H1 (cell line): ENCODE measurements around the gene ZNF334. TPM values are rescaled to one million over a fixed set of nuclear protein-coding genes. Genes with fewer than 3 reads are reported as not detected.

Experiments
- CTCF ChIA-PET: fragments of 300-600 bp; sonication (Branson Sonifier 250); formaldehyde crosslinking; loops from one replicate; lab custom pipeline; 2021; ENCODE audit not compliant: partially characterized antibody; lab: Charles Lee
- POLR2A ChIA-PET: fragments of 300-600 bp; sonication (Branson Sonifier 250); formaldehyde crosslinking; loops from one replicate; lab custom pipeline; 2021; ENCODE audit warnings: inconsistent platforms; ENCODE audit not compliant: partially characterized antibody; lab: Charles Lee
- DNase-seq, 2 experiments: peaks; one replicate each; pipeline versions ENCODE4 v3.0.0 to v3.0.0-alpha.2; 2010 to 2022; ENCODE audit warnings: low spot score in 2 of 2, low read depth in 1 of 2, mixed read lengths in 1 of 2
- FAIRE-seq: peaks from 2 replicates; lab custom pipeline; 2011; peaks lifted over from hg19 to GRCh38; lab: Jason Lieb, UNC
- H2AFZ ChIP-seq: 2 replicates; pipeline ENCODE4 v1.8.1; 2012; ENCODE audit warnings: low read length, inconsistent platforms
- H2AK5ac ChIP-seq: 2 replicates; pipeline ENCODE4 v1.6.1; 2013; ENCODE audit warnings: low read depth, low read length
- H2BK120ac ChIP-seq: replicated peaks from 2 replicates; pipeline ENCODE3; 2013; ENCODE audit warnings: low read depth, low read length, inconsistent platforms
- H2BK12ac ChIP-seq: 2 replicates; pipeline ENCODE4 v1.6.1; 2013; ENCODE audit warnings: low read depth, low read length
- H2BK15ac ChIP-seq: 2 replicates; pipeline ENCODE4 v1.6.1; 2013; ENCODE audit warnings: low read length
- H2BK20ac ChIP-seq: 2 replicates; pipeline ENCODE4 v1.6.1; 2013; ENCODE audit warnings: low read length
- H2BK5ac ChIP-seq: 2 replicates; pipeline ENCODE4 v1.6.1; 2013; ENCODE audit warnings: low read depth, low read length
- H3K14ac ChIP-seq: 2 replicates; pipeline ENCODE4 v1.6.1; 2013; ENCODE audit warnings: inconsistent platforms; ENCODE audit not compliant: insufficient read length
- H3K18ac ChIP-seq: 2 replicates; pipeline ENCODE4 v1.6.1; 2013; ENCODE audit warnings: low read length; ENCODE audit errors: extremely low read depth
- H3K23ac ChIP-seq: 2 replicates; pipeline ENCODE4 v1.6.1; 2013; ENCODE audit warnings: inconsistent platforms; ENCODE audit not compliant: insufficient read length
- H3K23me2 ChIP-seq: 2 replicates; pipeline ENCODE4 v1.6.1; 2013; ENCODE audit warnings: low read depth, low read length
- H3K27ac ChIP-seq: 2 replicates; pipeline ENCODE4 v1.6.1; 2011; ENCODE audit warnings: low read depth, low read length, inconsistent platforms
- H3K27me3 ChIP-seq, 4 experiments: replicated peaks in 1 of 4; 1 replicate in 1 of 4; 2 replicates in 3 of 4; pipeline versions ENCODE4 v1.6.1 to v1.8.1; 2011 to 2013; ENCODE audit warnings: low read length in 3 of 4, mild to moderate bottlenecking in 3 of 4, inconsistent platforms in 2 of 4, mixed read lengths in 2 of 4, moderate library complexity in 1 of 4; ENCODE audit not compliant: control insufficient read depth in 3 of 4, insufficient read depth in 3 of 4; ENCODE audit errors: extremely low read depth in 1 of 4
- H3K36me3 ChIP-seq, 4 experiments: 2 replicates each; pipeline versions ENCODE4 v1.6.1 to v1.8.1; 2011 to 2013; ENCODE audit warnings: mild to moderate bottlenecking in 4 of 4, low read length in 3 of 4, moderate library complexity in 2 of 4, control low read depth in 1 of 4, inconsistent platforms in 1 of 4; ENCODE audit not compliant: insufficient read depth in 4 of 4, control insufficient read depth in 2 of 4
- H3K4ac ChIP-seq: replicated peaks from 2 replicates; pipeline ENCODE3; 2013; ENCODE audit warnings: low read length, low read depth, mixed read lengths, inconsistent platforms; ENCODE audit not compliant: insufficient read length
- H3K4me1 ChIP-seq, 4 experiments: replicated peaks in 1 of 4; 1 replicate in 1 of 4; 2 replicates in 3 of 4; pipeline versions ENCODE4 v1.6.1 to v1.8.1; 2011 to 2013; ENCODE audit warnings: low read length in 3 of 4, inconsistent platforms in 2 of 4, mixed read lengths in 1 of 4; ENCODE audit not compliant: insufficient read depth in 4 of 4, control insufficient read depth in 3 of 4
- H3K4me2 ChIP-seq, 2 experiments: 2 replicates each; pipeline versions ENCODE4 v1.6.1 to v1.8.1; 2011 to 2013; ENCODE audit warnings: low read depth in 2 of 2, low read length in 2 of 2, control low read depth in 1 of 2, inconsistent platforms in 1 of 2, mild to moderate bottlenecking in 1 of 2; ENCODE audit not compliant: insufficient read depth in 1 of 2
- H3K4me3 ChIP-seq, 4 experiments: fragments of 200-600, 300-600 bp in 1 of 4; sonication (generic), shearing (Covaris generic), sonication (Bioruptor Twin) in 1 of 4; 2 replicates each; pipeline versions ENCODE4 v1.5.1 to v1.8.1; 2011 to 2016; ENCODE audit warnings: low read length in 4 of 4, low read depth in 3 of 4, control low read depth in 2 of 4, inconsistent platforms in 2 of 4, mild to moderate bottlenecking in 2 of 4, mixed read lengths in 1 of 4, moderate library complexity in 1 of 4; ENCODE audit not compliant: insufficient read depth in 2 of 4; ENCODE audit errors: extremely low read depth in 1 of 4
- H3K56ac ChIP-seq: replicated peaks from 2 replicates; pipeline ENCODE3; 2013; ENCODE audit warnings: low read depth, mild to moderate bottlenecking, mixed read lengths, low read length, inconsistent platforms; ENCODE audit not compliant: insufficient read length
- H3K79me1 ChIP-seq: 2 replicates; pipeline ENCODE4 v1.6.1; 2013; ENCODE audit warnings: low read depth, low read length, control low read depth
- H3K79me2 ChIP-seq, 2 experiments: 2 replicates each; pipeline versions ENCODE4 v1.6.1 to v1.8.1; 2012 to 2013; ENCODE audit warnings: low read length in 2 of 2, mild to moderate bottlenecking in 2 of 2, inconsistent platforms in 1 of 2; ENCODE audit not compliant: insufficient read depth in 2 of 2, control insufficient read depth in 1 of 2
- H3K9ac ChIP-seq, 4 experiments: replicated peaks in 1 of 4; 1 replicate in 1 of 4; 2 replicates in 3 of 4; pipeline versions ENCODE4 v1.6.1 to v1.8.1; 2011 to 2013; ENCODE audit warnings: low read depth in 3 of 4, low read length in 3 of 4, control low read depth in 2 of 4, mild to moderate bottlenecking in 2 of 4, moderate library complexity in 2 of 4, inconsistent platforms in 1 of 4; ENCODE audit errors: extremely low read depth in 1 of 4
- H3K9me3 ChIP-seq, 2 experiments: 2 replicates each; pipeline versions ENCODE4 v1.6.1 to v1.8.1; 2012 to 2013; ENCODE audit warnings: mild to moderate bottlenecking in 2 of 2, moderate library complexity in 2 of 2, control low read depth in 1 of 2, inconsistent platforms in 1 of 2, low read depth in 1 of 2, low read length in 1 of 2, mixed read lengths in 1 of 2; ENCODE audit not compliant: insufficient read depth in 2 of 2
- H4K20me1 ChIP-seq, 2 experiments: replicated peaks in 1 of 2; 2 replicates each; pipeline versions ENCODE3 to v1.8.1; 2011 to 2013; ENCODE audit warnings: inconsistent platforms in 2 of 2, low read length in 2 of 2, mild to moderate bottlenecking in 1 of 2; ENCODE audit not compliant: insufficient read depth in 2 of 2, control insufficient read depth in 1 of 2
- H4K5ac ChIP-seq: 2 replicates; pipeline ENCODE4 v1.6.1; 2013; ENCODE audit warnings: low read length, low read depth, mixed read lengths, inconsistent platforms; ENCODE audit not compliant: insufficient read length
- H4K8ac ChIP-seq: 2 replicates; pipeline ENCODE4 v1.8.0; 2013; ENCODE audit warnings: mild to moderate bottlenecking, moderate library complexity, low read length, inconsistent platforms; ENCODE audit not compliant: insufficient read depth; ENCODE audit errors: extremely low read depth
- H4K91ac ChIP-seq: replicated peaks from 2 replicates; pipeline ENCODE3; 2013; ENCODE audit warnings: low read length, mixed read lengths, inconsistent platforms; ENCODE audit not compliant: insufficient read length
- E2F6 ChIP-seq: IDR thresholded peaks from 2 replicates; pipeline ENCODE4 v1.6.1; 2012; ENCODE audit warnings: inconsistent platforms
- KDM5A ChIP-seq: fragments of 200-600 bp; IDR thresholded peaks from 2 replicates; pipeline ENCODE4 v1.7.1; 2012; ENCODE audit warnings: mild to moderate bottlenecking, low read length, inconsistent platforms, mixed read lengths
- POLR2A ChIP-seq, 2 experiments: IDR thresholded peaks; 1 replicate in 1 of 2; 2 replicates in 1 of 2; pipeline ENCODE4 v1.6.1; 2011; ENCODE audit warnings: low read depth in 2 of 2, low read length in 2 of 2, mild to moderate bottlenecking in 2 of 2; ENCODE audit errors: control extremely low read depth in 1 of 2
- POLR2AphosphoS5 ChIP-seq: IDR thresholded peaks from 2 replicates; pipeline ENCODE4 v1.6.1; 2011; ENCODE audit warnings: low read depth, low read length
- RFX5 ChIP-seq: IDR thresholded peaks from 2 replicates; pipeline ENCODE4 v1.6.1; 2011; ENCODE audit warnings: low read depth, low read length, improper control_type of control experiment, borderline replicate concordance
- RNF2 ChIP-seq: fragments of 200-900, 300-1000 bp; sonication (generic); IDR thresholded peaks from 2 replicates; pipeline ENCODE4 v1.7.1; 2016; ENCODE audit warnings: borderline replicate concordance, low read depth, mild to moderate bottlenecking, antibody characterized with exemption, low read length; ENCODE audit not compliant: poor library complexity, severe bottlenecking; ENCODE audit errors: missing control alignments
- SIN3A ChIP-seq, 2 experiments: IDR thresholded peaks in 1 of 2; conservative IDR thresholded peaks in 1 of 2; 2 replicates each; pipeline ENCODE4 v1.6.1; 2011 to 2012; ENCODE audit warnings: low read length in 2 of 2, improper control_type of control experiment in 1 of 2, low read depth in 1 of 2, mild to moderate bottlenecking in 1 of 2
- SP1 ChIP-seq: IDR thresholded peaks from 2 replicates; pipeline ENCODE4 v1.6.1; 2011; ENCODE audit warnings: low read depth, low read length
- SP4 ChIP-seq: IDR thresholded peaks from 2 replicates; pipeline ENCODE4 v1.6.1; 2012; ENCODE audit warnings: low read length, inconsistent platforms
- SRF ChIP-seq: IDR thresholded peaks from 2 replicates; pipeline ENCODE4 v1.6.1; 2011; ENCODE audit warnings: mild to moderate bottlenecking, low read depth, low read length, moderate library complexity
- TAF1 ChIP-seq: IDR thresholded peaks from 2 replicates; pipeline ENCODE4 v1.6.1; 2011; ENCODE audit warnings: mild to moderate bottlenecking, low read depth, low read length
- TBP ChIP-seq: IDR thresholded peaks from 2 replicates; pipeline ENCODE4 v1.6.1; 2011; ENCODE audit warnings: low read depth, low read length, improper control_type of control experiment
- WGBS, 2 experiments: shearing (Covaris generic) in 1 of 2; methylation state at CpG; one replicate each; pipeline versions ENCODE4 v1.1.6 to v1.1.7; 2013 to 2015; ENCODE audit warnings: low lambda C conversion rate in 2 of 2, mixed read lengths in 2 of 2, inconsistent platforms in 1 of 2, low coverage in 1 of 2, missing lambda C conversion rate in 1 of 2; ENCODE audit not compliant: insufficient replicate concordance in 2 of 2, insufficient coverage in 1 of 2, insufficient read length in 1 of 2; ENCODE audit errors: extremely low coverage in 1 of 2, missing lambda C conversion rate in 1 of 2; 5-methylcytosine and 5-hydroxymethylcytosine counted together
- polyA plus RNA-seq, 7 experiments: library from polyadenylated mRNA; depleted of rRNA in 3 of 7; stranded (reverse) in 5 of 7; unstranded in 2 of 7; fragments of >200 nt in 5 of 7; fragments of 200-250 nt in 2 of 7; gene quantifications; 1 replicate in 5 of 7; 2 replicates in 1 of 7; 4 replicates in 1 of 7; pipeline versions ENCODE4 v1.2.1 to v1.2.3, GENCODE V29; 2011 to 2013; ENCODE audit warnings: missing spikeins in 2 of 7, mixed read lengths in 2 of 7
- total RNA-seq: library from RNA; stranded (reverse); fragmentation: NEBNext Ultra II Directional; extraction: Animal tissue kit (Norgen Biotek cat#: 25700); gene quantifications from 2 replicates; pipeline ENCODE4 v1.2.1, GENCODE V29; 2021

The ZNF334 gene
- total and polyA plus RNA-seq, 2 of the 8 experiments (the other 6 are each of a cell fraction or from before 2014, with no cell fraction given) = 8.8 to 17.8 TPM

GRCh38 chr20:46558511-46558959 lies 45.2 kb upstream of the ZNF334 start:
- Histone ChIP-seq H3K56ac (no peak overlapping the region), H3K27me3 (no peaks in the 10 kb centered on the region), H4K20me1 (no peaks in the 10 kb centered on the region), H3K9me3 (no peaks in the 10 kb centered on the region), H3K23me2 (peaks cover 2% of the 10 kb centered on the region; the same call in 1 of the 2 replicates), H2BK15ac (no peak overlapping the region), H2AK5ac (no peak overlapping the region), H3K27ac (no peak overlapping the region), H3K4ac (no peak overlapping the region), H2BK5ac (0 out of 2 replicates have a peak overlapping the region, but pooled peaks have one; percentile 8), H3K79me2 (no peaks in the 10 kb centered on the region), H3K23ac (no peak overlapping the region), H4K8ac (no peak overlapping the region), H4K5ac (no peak overlapping the region), H3K18ac (no peak overlapping the region), H3K36me3 (no peaks in the 10 kb centered on the region), H3K4me2 (no peak overlapping the region), H2BK20ac (no peak overlapping the region), H3K4me1 (peaks cover 18 to 26% (median 19%) of the 10 kb centered on the region in 4 experiments), H4K91ac (no peak overlapping the region), H3K9ac (no peak overlapping the region), H2AFZ (no peak overlapping the region), H2BK12ac (no peak overlapping the region), H3K4me3 (no peak overlapping the region), H2BK120ac (no peak overlapping the region), H3K14ac (no peak overlapping the region), H3K79me1 (no peaks in the 10 kb centered on the region; the same call in 1 of the 2 replicates)
- FAIRE-seq (no peak), DNase-seq (no peak)
- ChIA-PET POLR2A (interaction anchor here (0.7 to 2.3 kb wide), 5 partner anchors 10 to 265 kb away, joined by 3 to 5 read pairs (median 3); no protein-coding TSS in a partner anchor), CTCF (interaction anchor here (1.0 to 4.9 kb wide), 9 partner anchors 8 to 125 kb away, joined by 3 to 64 read pairs (median 5); partner anchors contain the start of gene OCSTAMP)
- TF ChIP-seq POLR2AphosphoS5 (no peak), SP1 (no peak), RFX5 (no peak), KDM5A (no peak), E2F6 (no peak), SIN3A (conservative IDR thresholded peaks at IDR 0.05 in 1 of 2, IDR thresholded peaks at IDR 0.05 in 1 of 2; ENCODE audit: low read depth in 1 of 2, low read length in 2 of 2) (no peak), SP4 (no peak), POLR2A (IDR thresholded peaks at IDR 0.05; ENCODE audit: control extremely low read depth in 1 of 2, low read depth in 2 of 2, low read length in 2 of 2) (no peak), TBP (no peak), RNF2 (no peak), TAF1 (no peak), SRF (no peak)
- 87% methylated on average over 5 of the region's 5 CpGs; no CpG with 5 or more reads in 1 of the 2 experiments for WGBS, 2 experiments
